RWPE1 (cell line): ENCODE data around the gene CASD1.

Experiments used
- CTCF ChIA-PET: fragments of 350-600 bp; sonication (Branson Sonifier 250); formaldehyde crosslinking; extraction: SDS; loops from one replicate; lab custom pipeline; 2021; lab: Yijun Ruan, JAX
- POLR2A ChIA-PET: fragments of 400-600 bp; formaldehyde crosslinking; extraction: SDS; loops from one replicate; lab custom pipeline; 2020; ENCODE audit warnings: antibody characterized with exemption; ENCODE audit not compliant: low non-redundant PET; lab: Yijun Ruan, JAX
- DNase-seq: peaks from one replicate; pipeline ENCODE4 v3.0.0; 2012; ENCODE audit warnings: low spot score
- H3K27ac ChIP-seq: fragments of 450-650 bp; 2 replicates; pipeline ENCODE4 v1.5.1; 2017
- TF ChIP-seq, protein P1 (sequence below): fragments of 450-650 bp; conservative IDR thresholded peaks from 2 replicates; pipeline ENCODE4 v1.5.1; 2017; ENCODE audit warnings: low read depth, mild to moderate bottlenecking

The CASD1 gene

DNA sequence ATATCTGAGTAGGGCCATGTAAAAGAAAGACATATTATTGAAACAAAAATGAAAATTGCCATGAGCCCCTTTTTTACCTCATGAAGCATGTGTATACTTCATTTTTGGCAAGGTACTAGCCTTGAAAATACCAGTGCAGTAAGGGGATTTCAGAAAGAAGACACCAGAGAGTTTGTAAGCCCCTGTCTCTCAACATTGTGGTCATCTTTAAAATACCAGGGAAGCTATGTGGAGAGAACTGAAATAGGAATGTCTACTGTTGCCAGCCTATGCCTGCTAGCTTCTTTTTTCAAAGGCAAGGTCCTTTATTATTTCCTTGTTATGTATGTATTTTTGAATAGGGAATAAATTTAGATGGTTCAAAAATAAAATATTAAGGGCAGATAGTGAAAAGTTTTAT lies 57.8 kb downstream of the CASD1 start:
- DNase-seq, result no peak
- TF ChIP-seq, protein P1, sequence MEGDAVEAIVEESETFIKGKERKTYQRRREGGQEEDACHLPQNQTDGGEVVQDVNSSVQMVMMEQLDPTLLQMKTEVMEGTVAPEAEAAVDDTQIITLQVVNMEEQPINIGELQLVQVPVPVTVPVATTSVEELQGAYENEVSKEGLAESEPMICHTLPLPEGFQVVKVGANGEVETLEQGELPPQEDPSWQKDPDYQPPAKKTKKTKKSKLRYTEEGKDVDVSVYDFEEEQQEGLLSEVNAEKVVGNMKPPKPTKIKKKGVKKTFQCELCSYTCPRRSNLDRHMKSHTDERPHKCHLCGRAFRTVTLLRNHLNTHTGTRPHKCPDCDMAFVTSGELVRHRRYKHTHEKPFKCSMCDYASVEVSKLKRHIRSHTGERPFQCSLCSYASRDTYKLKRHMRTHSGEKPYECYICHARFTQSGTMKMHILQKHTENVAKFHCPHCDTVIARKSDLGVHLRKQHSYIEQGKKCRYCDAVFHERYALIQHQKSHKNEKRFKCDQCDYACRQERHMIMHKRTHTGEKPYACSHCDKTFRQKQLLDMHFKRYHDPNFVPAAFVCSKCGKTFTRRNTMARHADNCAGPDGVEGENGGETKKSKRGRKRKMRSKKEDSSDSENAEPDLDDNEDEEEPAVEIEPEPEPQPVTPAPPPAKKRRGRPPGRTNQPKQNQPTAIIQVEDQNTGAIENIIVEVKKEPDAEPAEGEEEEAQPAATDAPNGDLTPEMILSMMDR, result no peak
- H3K27ac ChIP-seq, result no peak overlapping the region
- POLR2A ChIA-PET, result no interaction called here
- CTCF ChIA-PET, result no interaction called here

DNA sequence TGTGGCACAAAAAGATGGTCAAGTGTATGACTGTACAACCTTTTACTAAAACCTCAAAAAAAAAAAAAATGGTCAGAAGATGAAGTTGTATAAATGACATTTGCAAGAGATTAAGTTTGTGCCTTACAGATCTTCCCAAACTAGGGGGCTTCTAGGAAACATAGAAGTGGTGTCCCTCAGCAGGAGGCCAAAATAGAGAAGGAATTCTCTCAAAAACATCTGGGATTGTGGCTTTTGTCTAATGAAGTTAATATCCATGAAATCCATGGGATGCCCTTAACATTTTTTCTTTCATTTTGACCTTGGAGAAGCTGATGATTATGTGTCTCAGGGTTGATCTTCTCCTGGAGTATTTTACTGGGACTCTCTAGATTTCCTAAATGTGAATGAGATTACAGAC lies 62.2 kb downstream of the CASD1 start:
- CTCF ChIA-PET, result no interaction called here
- POLR2A ChIA-PET, result no interaction called here

DNA sequence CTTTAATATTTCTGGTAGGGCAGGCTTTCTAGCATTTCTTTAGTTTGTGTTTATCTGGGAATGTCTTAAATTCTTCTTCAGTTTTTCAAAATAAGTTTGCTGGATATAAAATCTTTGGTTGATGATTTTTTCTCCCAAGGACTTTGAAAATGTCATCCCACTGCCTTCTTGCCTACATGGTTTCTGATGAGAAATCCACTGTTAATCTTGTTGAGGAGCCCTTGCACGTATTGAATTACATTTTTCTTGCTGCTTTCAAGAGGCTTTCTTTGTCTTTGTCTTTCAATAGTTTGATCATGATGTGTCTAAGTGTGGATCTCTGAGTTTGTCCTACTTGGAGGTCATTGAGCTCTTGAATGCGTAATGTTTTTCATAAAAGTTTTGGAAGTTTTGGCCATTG lies 66.0 kb downstream of the CASD1 start:
- POLR2A ChIA-PET, result no interaction called here
- TF ChIP-seq, protein P1, result no peak
- H3K27ac ChIP-seq, result no peak overlapping the region
- CTCF ChIA-PET, result no interaction called here
- no peak for DNase-seq

More for the DNA sequence above, 62.2 kb downstream of the CASD1 start:
- TF ChIP-seq, protein P1, result no peak
- no peak for DNase-seq
- H3K27ac ChIP-seq, result no peak overlapping the region

DNA sequence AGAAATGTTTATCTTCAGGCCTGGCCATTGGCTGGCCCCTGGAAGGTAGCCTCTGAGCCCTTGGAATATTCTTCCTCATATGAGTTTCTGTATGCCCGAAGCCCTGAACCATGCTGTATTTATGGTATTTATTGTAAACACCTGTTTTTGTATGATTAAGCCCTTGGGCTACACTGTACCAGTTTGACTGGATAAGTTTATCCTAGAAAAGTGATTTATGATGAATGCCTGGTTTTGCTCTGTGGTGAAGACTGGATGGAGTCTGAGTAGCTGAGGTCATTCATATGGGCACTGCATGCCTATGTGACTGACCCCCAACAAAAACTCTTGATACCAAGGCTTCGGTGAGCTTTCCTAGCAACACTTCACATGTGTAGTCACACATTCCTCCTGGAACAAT lies 66.7 kb downstream of the CASD1 start:
- DNase-seq, result no peak
- H3K27ac ChIP-seq, result no peak overlapping the region
- POLR2A ChIA-PET, result no interaction called here
- CTCF ChIA-PET, result no interaction called here
- TF ChIP-seq, protein P1, result no peak

DNA sequence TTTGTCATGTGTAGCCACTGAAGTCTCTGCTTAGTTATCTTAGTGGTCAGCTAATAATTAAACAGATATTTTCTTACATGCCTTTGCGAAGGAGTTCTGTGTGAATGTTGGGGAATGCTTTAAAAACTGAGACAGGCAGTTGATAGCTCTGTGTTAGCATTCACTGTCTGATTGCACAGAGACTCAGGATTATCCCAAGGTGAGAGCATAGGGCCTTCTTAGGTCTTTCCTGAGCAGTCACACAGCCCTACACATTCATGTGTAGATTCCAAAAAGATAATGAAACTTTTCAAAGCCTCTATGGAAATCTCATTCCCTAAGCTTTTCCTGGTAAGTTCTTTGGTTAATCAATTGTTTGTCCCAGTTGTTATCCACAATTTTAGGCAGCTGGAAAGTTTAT lies 67.7 kb downstream of the CASD1 start:
- H3K27ac ChIP-seq, result no peak overlapping the region
- ChIA-PET CTCF (no interaction called here), POLR2A (no interaction called here)
- DNase-seq, result no peak
- TF ChIP-seq, protein P1, result no peak

DNA sequence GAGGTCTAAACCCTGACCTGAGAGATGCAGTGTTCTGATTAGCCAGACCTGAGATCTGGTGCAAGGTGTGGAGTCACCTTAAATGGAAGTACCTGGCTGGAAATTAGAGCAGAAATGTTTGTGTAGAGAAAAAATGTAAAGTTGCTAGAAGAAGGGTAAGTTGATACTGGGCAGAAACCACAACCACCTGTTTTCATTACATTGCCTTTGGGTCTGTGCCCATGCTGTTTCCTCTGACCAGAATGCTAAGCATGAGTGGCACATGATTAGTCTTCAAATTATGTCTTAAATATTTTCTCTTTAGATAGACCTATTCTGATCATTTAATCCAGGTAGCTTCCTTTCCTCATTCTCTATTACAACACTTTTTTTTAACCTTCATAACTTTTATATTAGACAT lies 69.0 kb downstream of the CASD1 start:
- H3K27ac ChIP-seq, result no peak overlapping the region
- ChIA-PET POLR2A (no interaction called here), CTCF (no interaction called here)
- TF ChIP-seq, protein P1, result no peak
- DNase-seq, result no peak

DNA sequence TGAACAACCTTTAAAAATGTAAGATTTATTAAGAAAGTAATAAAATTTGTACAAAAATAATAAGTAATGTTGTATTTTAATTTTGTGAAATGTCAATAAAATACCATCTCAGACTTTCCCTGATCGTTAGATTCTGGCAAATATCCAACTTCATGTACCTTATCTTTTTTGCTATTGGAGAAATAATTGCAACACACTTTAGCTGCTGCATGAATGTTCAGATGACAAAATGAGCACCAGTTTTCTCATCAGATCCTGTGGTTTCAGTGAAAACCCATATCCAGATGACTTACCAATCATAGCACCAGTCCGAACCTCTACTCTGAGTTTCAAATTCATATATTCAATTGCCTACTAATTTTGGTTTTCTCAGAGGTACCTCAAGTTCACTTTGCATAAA lies 69.9 kb downstream of the CASD1 start:
- CTCF ChIA-PET, result no interaction called here
- POLR2A ChIA-PET, result no interaction called here
- no peak overlapping the region for H3K27ac ChIP-seq
- no peak for DNase-seq
- TF ChIP-seq, protein P1, result no peak
